Fibroblast of lung (primary cell): Measurements from ENCODE around the gene IREB2.

Experiments
- EZH2 ChIP-seq: IDR thresholded peaks from 2 replicates; pipeline ENCODE4 v1.5.1; 2012; ENCODE audit warnings: low read length, control low read depth, mild to moderate bottlenecking; ENCODE audit errors: missing control alignments
- TF ChIP-seq, protein P1 (sequence below), 2 donors: IDR thresholded peaks in 1 of 2; conservative IDR thresholded peaks in 1 of 2; 1 replicate in 1 of 2; 2 replicates in 1 of 2; pipeline ENCODE4 v1.5.1; 2011 to 2012; ENCODE audit warnings: low read length in 2 of 2, control low read depth in 1 of 2, inconsistent platforms in 1 of 2, low read depth in 1 of 2, mild to moderate bottlenecking in 1 of 2

DNA sequence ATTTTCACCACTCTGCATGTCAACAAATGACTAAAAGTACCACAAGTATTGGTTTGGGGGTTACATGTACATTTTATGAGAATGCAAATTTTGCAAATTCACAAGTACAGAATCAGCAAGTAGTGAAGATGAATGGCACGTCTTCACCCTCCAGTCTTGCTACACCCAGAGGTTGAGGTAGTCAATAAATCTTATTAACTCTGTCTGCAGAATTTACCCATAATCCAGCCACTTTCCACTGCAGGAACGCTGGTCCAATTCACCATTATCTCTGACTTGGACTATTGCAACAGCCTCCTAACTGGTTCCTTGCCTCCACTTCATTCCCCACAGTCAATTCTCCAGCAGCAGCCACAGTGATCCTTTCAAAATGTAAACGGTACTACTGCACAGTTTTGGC, 112.8 kb downstream of the IREB2 start:
- no peak for TF ChIP-seq EZH2
- TF ChIP-seq, protein P1, sequence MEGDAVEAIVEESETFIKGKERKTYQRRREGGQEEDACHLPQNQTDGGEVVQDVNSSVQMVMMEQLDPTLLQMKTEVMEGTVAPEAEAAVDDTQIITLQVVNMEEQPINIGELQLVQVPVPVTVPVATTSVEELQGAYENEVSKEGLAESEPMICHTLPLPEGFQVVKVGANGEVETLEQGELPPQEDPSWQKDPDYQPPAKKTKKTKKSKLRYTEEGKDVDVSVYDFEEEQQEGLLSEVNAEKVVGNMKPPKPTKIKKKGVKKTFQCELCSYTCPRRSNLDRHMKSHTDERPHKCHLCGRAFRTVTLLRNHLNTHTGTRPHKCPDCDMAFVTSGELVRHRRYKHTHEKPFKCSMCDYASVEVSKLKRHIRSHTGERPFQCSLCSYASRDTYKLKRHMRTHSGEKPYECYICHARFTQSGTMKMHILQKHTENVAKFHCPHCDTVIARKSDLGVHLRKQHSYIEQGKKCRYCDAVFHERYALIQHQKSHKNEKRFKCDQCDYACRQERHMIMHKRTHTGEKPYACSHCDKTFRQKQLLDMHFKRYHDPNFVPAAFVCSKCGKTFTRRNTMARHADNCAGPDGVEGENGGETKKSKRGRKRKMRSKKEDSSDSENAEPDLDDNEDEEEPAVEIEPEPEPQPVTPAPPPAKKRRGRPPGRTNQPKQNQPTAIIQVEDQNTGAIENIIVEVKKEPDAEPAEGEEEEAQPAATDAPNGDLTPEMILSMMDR (conservative IDR thresholded peaks at IDR 0.05 in 1 of 2, IDR thresholded peaks at IDR 0.05 in 1 of 2; ENCODE audit: low read depth in 1 of 2, low read length in 2 of 2), result no peak
